ENCODE data around the gene PSPN.
"Not testable (repeated sequence)": the region's sequence is repeated elsewhere in the genome, so short reads cannot be mapped to it uniquely, and the experiment has no call there.

PSPN gene

GRCh38 chr19:6373096-6373812 is 2.5 kb downstream of the PSPN start:
- DNase-seq, result peak; percentile 97

DNA sequence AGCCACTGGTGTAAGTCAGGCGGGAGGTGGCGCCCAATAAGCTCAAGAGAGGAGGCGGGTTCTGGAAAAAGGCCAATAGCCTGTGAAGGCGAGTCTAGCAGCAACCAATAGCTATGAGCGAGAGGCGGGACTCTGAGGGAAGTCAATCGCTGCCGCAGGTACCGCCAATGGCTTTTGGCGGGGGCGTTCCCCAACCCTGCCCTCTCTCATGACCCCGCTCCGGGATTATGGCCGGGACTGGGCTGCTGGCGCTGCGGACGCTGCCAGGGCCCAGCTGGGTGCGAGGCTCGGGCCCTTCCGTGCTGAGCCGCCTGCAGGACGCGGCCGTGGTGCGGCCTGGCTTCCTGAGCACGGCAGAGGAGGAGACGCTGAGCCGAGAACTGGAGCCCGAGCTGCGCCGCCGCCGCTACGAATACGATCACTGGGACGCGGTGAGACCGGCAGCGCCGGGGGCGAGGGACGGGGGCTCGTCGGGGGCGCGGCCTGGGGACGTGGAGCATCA is 3.1 kb downstream of the PSPN start, which contains the start of gene ALKBH7:
ALKBH7 (plus strand) TSS at position 201 of the 502 bp plus-strand sequence; CDS start at position 228, 27 bp downstream.
- DNase-seq, result peak; percentile 100

DNA sequence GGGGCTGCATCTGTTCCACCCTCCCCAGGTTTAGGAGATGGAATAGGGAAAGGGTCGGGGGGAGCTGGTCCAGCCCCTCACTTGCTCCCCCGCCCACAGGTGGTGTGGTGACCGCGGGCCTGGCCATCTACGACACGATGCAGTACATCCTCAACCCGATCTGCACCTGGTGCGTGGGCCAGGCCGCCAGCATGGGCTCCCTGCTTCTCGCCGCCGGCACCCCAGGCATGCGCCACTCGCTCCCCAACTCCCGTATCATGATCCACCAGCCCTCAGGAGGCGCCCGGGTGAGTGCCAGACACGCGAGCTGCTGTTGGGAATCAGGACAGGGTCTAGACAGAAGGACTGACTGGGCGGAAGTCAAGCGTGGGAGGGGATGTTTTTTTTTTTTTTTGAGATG is 11.4 kb downstream of the PSPN start:
- DNase-seq, result no peak

DNA sequence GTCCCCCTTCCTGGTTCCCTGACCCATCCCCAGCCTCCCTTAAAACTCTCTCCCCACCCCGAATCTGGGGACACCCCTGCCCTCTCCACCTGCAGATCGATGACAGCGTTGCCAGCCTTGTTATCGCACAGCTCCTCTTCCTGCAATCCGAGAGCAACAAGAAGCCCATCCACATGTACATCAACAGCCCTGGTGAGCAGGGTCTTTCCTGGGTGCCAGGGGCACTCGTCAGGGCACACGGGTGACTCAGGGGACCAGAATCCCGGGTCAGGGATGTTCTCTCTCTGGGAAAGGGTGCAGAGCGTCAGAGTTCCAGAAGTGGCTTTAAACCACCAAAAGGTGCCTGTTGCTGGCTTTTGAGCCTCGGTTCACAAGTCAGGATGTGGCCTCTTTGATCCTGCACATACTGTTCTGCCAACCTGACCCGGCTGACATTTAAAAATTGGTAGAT is 13.4 kb downstream of the PSPN start:
- DNase-seq, result no peak

DNA sequence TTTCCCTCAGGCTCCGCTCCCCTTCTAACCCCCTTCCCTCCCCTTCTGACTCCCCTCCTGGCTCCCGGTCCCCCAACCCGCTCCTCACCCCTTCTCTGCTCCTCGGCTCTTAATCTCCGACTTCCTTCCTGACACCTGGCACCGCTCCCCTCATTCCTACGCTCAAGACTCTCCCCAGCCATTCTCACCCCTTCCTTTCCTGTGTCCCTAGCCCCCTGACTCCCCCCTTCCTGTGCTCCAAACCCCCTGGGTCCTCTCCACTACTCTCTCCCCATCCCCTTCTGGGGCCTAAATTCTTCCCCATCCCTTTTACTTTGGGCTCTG is 13.7 kb downstream of the PSPN start:
- DNase-seq, result no peak

DNA sequence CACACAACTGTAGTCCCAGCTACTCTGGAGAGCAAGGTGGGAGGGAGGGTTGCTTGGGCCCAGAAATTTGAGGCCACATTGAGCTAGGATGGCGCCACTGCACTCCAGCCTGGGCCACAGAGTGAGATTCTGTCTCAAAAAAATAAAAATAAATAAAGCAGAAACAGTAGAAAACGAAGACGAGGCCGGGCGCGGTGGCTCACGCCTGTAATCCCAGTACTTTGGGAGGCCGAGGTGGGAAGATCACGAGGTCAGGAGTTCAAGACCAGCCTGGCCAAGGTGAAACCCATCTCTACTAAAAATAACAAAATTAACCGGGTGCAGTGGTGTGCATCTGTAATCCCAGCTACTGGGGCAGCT is 14.9 kb downstream of the PSPN start:
- DNase-seq, result not testable (repeated sequence)

DNA sequence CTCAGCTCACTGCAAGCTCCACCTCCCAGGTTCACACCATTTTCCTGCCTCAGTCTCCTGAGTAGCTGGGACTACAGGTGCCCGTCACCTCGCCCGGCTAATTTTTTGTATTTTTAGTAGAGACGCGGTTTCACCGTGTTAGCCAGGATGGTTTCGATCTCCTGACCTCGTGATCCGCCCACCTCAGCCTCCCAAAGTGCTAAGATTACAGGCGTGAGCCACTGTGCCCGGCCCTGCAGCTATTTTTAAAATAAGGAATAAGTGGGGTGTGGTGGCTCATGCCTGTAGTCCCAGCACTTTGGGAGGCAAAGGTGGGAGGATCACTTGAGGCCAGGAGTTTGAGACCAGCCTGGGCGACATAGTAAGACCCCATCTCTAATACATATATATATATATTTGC is 15.3 kb downstream of the PSPN start:
- DNase-seq, result not testable (repeated sequence)

GRCh38 chr19:6359568-6360341 is 16.0 kb downstream of the PSPN start:
- DNase-seq, result no peak

DNA sequence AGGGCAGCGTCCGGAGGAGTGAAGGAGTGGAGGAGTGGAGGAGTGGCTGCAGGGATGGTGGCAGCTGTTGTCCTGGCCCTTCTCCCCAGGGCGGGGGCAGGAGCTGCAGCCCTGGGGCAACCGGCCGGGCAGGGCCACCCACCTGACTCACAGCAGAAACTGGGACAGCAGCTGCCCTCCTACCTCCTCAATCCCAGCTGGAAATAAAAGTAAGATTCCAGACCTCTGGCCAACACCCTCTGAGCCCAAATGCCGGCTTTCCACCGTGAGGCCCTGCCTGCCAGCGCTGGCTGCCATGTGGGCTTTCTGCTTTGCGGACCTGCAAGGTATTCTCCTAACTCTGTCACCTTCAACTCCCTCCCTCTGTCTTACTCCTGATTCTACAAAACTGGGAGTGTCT is 17.7 kb downstream of the PSPN start:
- no peak for DNase-seq

GRCh38 chr19:6357174-6357573 is 18.6 kb downstream of the PSPN start:
- no peak for DNase-seq

- DNase-seq, result not testable (repeated sequence)
Measured at GRCh38 chr19:6355321-6356040, 20.3 kb downstream of the PSPN start.

- peak; percentile 8 for DNase-seq
Measured at GRCh38 chr19:6354098-6354674, 21.5 kb downstream of the PSPN start.

DNA sequence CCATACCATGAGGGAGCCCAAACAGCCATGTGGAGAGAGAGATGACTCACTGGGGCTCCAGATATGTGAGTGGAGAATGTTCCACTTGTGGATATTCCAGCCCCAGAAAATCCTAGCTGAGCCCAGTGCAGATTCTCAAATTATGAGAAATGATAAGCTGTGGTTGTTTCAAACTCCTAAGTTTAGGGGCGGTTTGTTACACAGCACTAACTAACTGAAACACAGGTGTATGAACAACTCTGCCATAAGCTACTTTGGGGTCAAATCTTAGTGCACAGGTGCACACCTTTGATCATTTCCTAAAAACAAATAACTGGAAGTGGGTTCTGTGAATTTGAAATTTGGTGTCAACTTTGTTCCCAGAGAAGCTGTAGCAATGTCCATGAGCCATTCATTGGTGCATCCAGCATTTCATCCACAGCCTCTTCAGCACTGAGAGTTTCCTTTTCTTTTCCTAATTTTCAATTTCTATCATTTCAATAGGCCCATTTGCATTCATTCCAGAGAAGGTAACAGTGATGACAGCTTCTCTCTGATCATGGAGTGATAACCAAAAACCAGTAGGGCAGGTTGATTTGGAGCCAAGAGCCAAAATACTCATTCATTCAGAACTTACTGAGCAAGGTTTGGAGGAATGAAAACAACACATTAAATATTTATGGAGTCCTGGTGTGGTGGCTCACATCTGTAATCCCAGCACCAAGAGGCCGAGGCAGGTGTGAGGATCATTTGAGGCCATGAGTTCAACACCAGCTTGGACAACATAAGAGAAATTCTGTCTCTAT is 23.2 kb downstream of the PSPN start:
- no peak for DNase-seq

DNA sequence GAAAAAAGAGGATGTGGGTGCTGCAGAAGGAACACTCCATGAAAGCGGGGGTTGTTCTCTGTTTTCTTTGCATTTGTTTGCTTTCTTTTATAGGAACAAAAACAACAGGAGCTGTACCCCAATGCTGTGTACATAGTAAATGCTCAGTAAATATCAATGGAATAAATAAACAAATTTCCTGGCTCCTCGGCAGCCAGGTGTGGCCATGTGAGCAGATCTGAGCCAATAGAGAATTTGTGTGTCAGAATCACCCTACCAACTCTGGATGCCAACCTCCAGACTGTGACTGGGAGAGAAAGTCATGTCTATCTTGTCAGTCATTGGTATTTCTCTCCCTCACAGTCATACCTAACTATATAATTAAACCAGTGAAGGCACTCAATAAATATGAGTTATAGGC is 25.0 kb downstream of the PSPN start:
- DNase-seq, result no peak

DNA sequence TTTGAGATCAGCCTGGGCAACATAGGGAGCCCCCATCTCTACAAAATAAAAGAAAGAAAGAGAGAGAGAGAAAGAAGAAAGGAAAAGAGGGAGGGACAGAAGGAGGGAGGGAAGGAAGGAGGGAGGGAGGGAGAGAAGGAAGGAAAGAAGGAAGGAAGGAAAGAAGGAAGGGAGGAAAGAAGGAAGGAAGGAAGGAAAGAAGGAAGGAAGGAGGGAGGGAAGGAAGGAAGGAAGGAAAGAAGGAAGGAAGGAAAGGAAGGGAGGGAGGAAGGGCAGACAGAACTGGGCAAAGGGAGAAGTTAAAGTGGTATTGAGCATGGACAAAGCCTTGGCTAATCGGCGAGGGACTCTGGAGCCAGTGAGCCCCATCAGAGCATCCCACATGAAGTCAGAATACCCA is 26.5 kb downstream of the PSPN start:
- DNase-seq, result not testable (repeated sequence)

- DNase-seq, result no peak
Measured at GRCh38 chr19:6343462-6343861, 32.3 kb downstream of the PSPN start.

GRCh38 chr19:6340493-6341201 is 35.1 kb downstream of the PSPN start:
- DNase-seq, result no peak

GRCh38 chr19:6334490-6335285 is 41.0 kb downstream of the PSPN start:
- no peak for DNase-seq

GRCh38 chr19:6333439-6333838 is 42.3 kb downstream of the PSPN start, which contains the start of gene ACER1:
Gene ACER1 (minus strand): TSS chr19:6333612. CDS start chr19:6333551, 61 bp downstream.
- no peak for DNase-seq

GRCh38 chr19:6326815-6327214 is 48.9 kb downstream of the PSPN start:
- no peak for DNase-seq

GRCh38 chr19:6325614-6326013 is 50.1 kb downstream of the PSPN start:
- no peak for DNase-seq
